ENCODE results near the gene CD44. TPM values are rescaled to one million over a fixed set of nuclear protein-coding genes. Genes with fewer than 3 reads are reported as not detected.

CD44 gene
- total RNA-seq, 1 experiment from 2014 or later = 6.1 TPM

GRCh38 chr11:35166369-35167360, 27.7 kb downstream of the CD44 start:
- no peak overlapping the region for H2BK20ac ChIP-seq (ENCODE audit: low read depth, low read length, poor library complexity, severe bottlenecking)
- no peak for DNase-seq
- Mint-ChIP-seq H3K27ac (no peak overlapping the region), H3K4me1 (peaks cover 10 to 14% of the 10 kb centered on the region in 2 experiments), H3K4me3 (no peak overlapping the region), H3K36me3 (ENCODE audit: insufficient read depth in 1 of 3, low read depth in 3 of 3) (no peaks in the 10 kb centered on the region), H3K27me3 (ENCODE audit: low read depth) (no peaks in the 10 kb centered on the region), H3K9me3 (no peaks in the 10 kb centered on the region)
- no peak overlapping the region for H3T11ph ChIP-seq (ENCODE audit: low read length)
- H2BK12ac ChIP-seq (ENCODE audit: insufficient read length, low read depth, low read length) = no peak overlapping the region
- H4K5ac ChIP-seq (ENCODE audit: insufficient read length, low read depth, low read length) = no peak overlapping the region
- no peak overlapping the region for H3K27ac ChIP-seq (ENCODE audit: insufficient read length, low read depth, low read length)
- H3K9ac ChIP-seq (ENCODE audit: extremely low read depth, insufficient read length, low read length) = no peak overlapping the region
- H3K4me2 ChIP-seq (ENCODE audit: insufficient read depth, insufficient read length, low read length) = no peak overlapping the region
- H3K56ac ChIP-seq (ENCODE audit: insufficient read length, low read depth, low read length) = no peak overlapping the region
- H3K14ac ChIP-seq (ENCODE audit: insufficient read depth, low read length) = no peak overlapping the region
- peaks cover 6% of the 10 kb centered on the region; the same call in 1 of the 2 replicates for H3K4me1 ChIP-seq (ENCODE audit: insufficient read depth, low read length)
- TF ChIP-seq CTCF (conservative IDR thresholded peaks at IDR 0.05) = no peak
- H3K79me1 ChIP-seq (ENCODE audit: insufficient read depth, low read depth, low read length, poor library complexity, severe bottlenecking) = no peaks in the 10 kb centered on the region
- H3K79me2 ChIP-seq (ENCODE audit: insufficient read depth, low read length) = no peaks in the 10 kb centered on the region
- no peak overlapping the region for H2AK5ac ChIP-seq (ENCODE audit: insufficient read length, low read length)
- H4K8ac ChIP-seq (replicated peaks; ENCODE audit: insufficient read length, low read depth, low read length) = no peak overlapping the region
- no CpG with 5 or more reads among the region's 11 CpGs for WGBS (ENCODE audit: extremely low coverage, insufficient read length, low lambda C conversion rate)
- no peak overlapping the region for H4K91ac ChIP-seq (ENCODE audit: insufficient read length, low read depth, low read length)
- H3K23me2 ChIP-seq (ENCODE audit: insufficient read length, low read depth, low read length, poor library complexity, severe bottlenecking) = no peaks in the 10 kb centered on the region
- no peak overlapping the region for H3K4ac ChIP-seq (ENCODE audit: low read depth, low read length)
- no peaks in the 10 kb centered on the region for H4K20me1 ChIP-seq (ENCODE audit: control insufficient read depth, insufficient read depth, insufficient read length)
- H3K18ac ChIP-seq (ENCODE audit: insufficient read length, low read depth, low read length) = no peak overlapping the region
- H2BK5ac ChIP-seq (ENCODE audit: insufficient read length, low read length) = no peak overlapping the region
- no peaks in the 10 kb centered on the region for H3K27me3 ChIP-seq (ENCODE audit: insufficient read depth, low read length)
- H3K9me3 ChIP-seq (ENCODE audit: control insufficient read depth, low read depth, low read length) = no peaks in the 10 kb centered on the region
- no peak overlapping the region for H2BK120ac ChIP-seq (ENCODE audit: low read depth, low read length, poor library complexity, severe bottlenecking)
- no peak overlapping the region for H3K23ac ChIP-seq (ENCODE audit: insufficient read length, low read depth, low read length)
- no peak overlapping the region for H2BK15ac ChIP-seq (ENCODE audit: low read depth, low read length)
- no peak overlapping the region for H2AFZ ChIP-seq (ENCODE audit: low read length)
